IPS-NIHi7 (cell line): ENCODE measurements around the gene HK1.

ENCODE experiments used
- DNase-seq: peaks from one replicate; pipeline ENCODE4 v3.0.0; 2012; ENCODE audit warnings: mixed read lengths; ENCODE audit errors: extremely low spot score

Gene HK1

GRCh38 chr10:69419096-69419743 is 140.9 kb downstream of the HK1 start:
- no peak for DNase-seq

GRCh38 chr10:69419744-69420126 is 141.4 kb downstream of the HK1 start:
- no peak for DNase-seq

- DNase-seq, result no peak
Observed at GRCh38 chr10:69421611-69422308, 143.5 kb downstream of the HK1 start.

- no peak for DNase-seq
Observed at GRCh38 chr10:69422676-69423075, 144.4 kb downstream of the HK1 start.

- DNase-seq, result no peak
Observed at GRCh38 chr10:69425041-69425440, 146.7 kb downstream of the HK1 start.

- no peak for DNase-seq
Observed at GRCh38 chr10:69425511-69426298, 147.4 kb downstream of the HK1 start.

GRCh38 chr10:69426376-69426727 is 148.1 kb downstream of the HK1 start:
- no peak for DNase-seq

- DNase-seq, result no peak
Observed at GRCh38 chr10:69428165-69428564, 149.9 kb downstream of the HK1 start.

- DNase-seq, result no peak
Observed at GRCh38 chr10:69434169-69434568, 155.9 kb downstream of the HK1 start.

- no peak for DNase-seq
Observed at GRCh38 chr10:69434926-69435325, 156.6 kb downstream of the HK1 start.

- no peak for DNase-seq
Observed at GRCh38 chr10:69435966-69436520, 157.7 kb downstream of the HK1 start.

- DNase-seq, result no peak
Observed at GRCh38 chr10:69437321-69438259, 159.3 kb downstream of the HK1 start.

GRCh38 chr10:69438536-69439349 is 160.4 kb downstream of the HK1 start:
- DNase-seq, result no peak

- no peak for DNase-seq
Observed at GRCh38 chr10:69439350-69439739, 161.0 kb downstream of the HK1 start.

- DNase-seq, result no peak
Observed at GRCh38 chr10:69439813-69440506, 161.7 kb downstream of the HK1 start.

GRCh38 chr10:69443354-69443753 is 165.1 kb downstream of the HK1 start:
- no peak for DNase-seq

GRCh38 chr10:69445041-69445440 is 166.7 kb downstream of the HK1 start:
- no peak for DNase-seq

GRCh38 chr10:69446229-69446628 is 167.9 kb downstream of the HK1 start:
- DNase-seq, result no peak

GRCh38 chr10:69446650-69447151 is 168.4 kb downstream of the HK1 start:
- DNase-seq, result no peak

GRCh38 chr10:69449841-69450240 is 171.5 kb downstream of the HK1 start:
- peak; percentile 74 for DNase-seq
